Muscle layer of duodenum (tissue), 2 donors: Measurements from ENCODE around the gene ST3GAL4.
"Not testable (repeated sequence)": the region's sequence is repeated elsewhere in the genome, so short reads cannot be mapped to it uniquely, and the experiment has no call there.

ENCODE experiments used
- H3K27ac ChIP-seq: one replicate; pipeline ENCODE4 v1.7.0; 2013; ENCODE audit warnings: mild to moderate bottlenecking, low read length
- H3K27me3 ChIP-seq: one replicate; pipeline ENCODE4 v1.7.0; 2013; ENCODE audit warnings: low read depth, mild to moderate bottlenecking, control low read depth, low read length
- H3K36me3 ChIP-seq, 2 donors: one replicate each; pipeline ENCODE4 v1.7.0; 2013; ENCODE audit warnings: low read length in 2 of 2, control low read depth in 1 of 2, mild to moderate bottlenecking in 1 of 2; ENCODE audit not compliant: insufficient read depth in 2 of 2, control insufficient read depth in 1 of 2
- H3K4me1 ChIP-seq, 2 donors: one replicate each; pipeline ENCODE4 v1.7.0; 2013; ENCODE audit warnings: low read length in 2 of 2, mild to moderate bottlenecking in 2 of 2, control low read depth in 1 of 2, moderate library complexity in 1 of 2; ENCODE audit not compliant: insufficient read depth in 2 of 2, control insufficient read depth in 1 of 2
- H3K4me3 ChIP-seq, 2 donors: one replicate each; pipeline ENCODE4 v1.7.0; 2013; ENCODE audit warnings: low read length in 2 of 2, low read depth in 1 of 2, mild to moderate bottlenecking in 1 of 2
- H3K9me3 ChIP-seq, 2 donors: one replicate each; pipeline ENCODE4 v1.7.0; 2013; ENCODE audit warnings: low read length in 2 of 2, control low read depth in 1 of 2, mild to moderate bottlenecking in 1 of 2; ENCODE audit not compliant: control insufficient read depth in 1 of 2
- donor health status: healthy.

Gene ST3GAL4

GRCh38 chr11:126383339-126384335, 28.2 kb downstream of the ST3GAL4 start:
- no peak overlapping the region for H3K4me3 ChIP-seq
- H3K27ac ChIP-seq: no peak overlapping the region
- no peaks in the 10 kb centered on the region for H3K9me3 ChIP-seq
- H3K36me3 ChIP-seq: no peaks in the 10 kb centered on the region
- no peaks in the 10 kb centered on the region for H3K27me3 ChIP-seq
- peaks cover 0 to 11% of the 10 kb centered on the region in 2 donors for H3K4me1 ChIP-seq

- no peaks in the 10 kb centered on the region for H3K36me3 ChIP-seq
- no peaks in the 10 kb centered on the region for H3K27me3 ChIP-seq
- peaks cover 0 to 7% of the 10 kb centered on the region in 2 donors for H3K4me1 ChIP-seq
- H3K9me3 ChIP-seq: no peaks in the 10 kb centered on the region
- no peak overlapping the region for H3K4me3 ChIP-seq
- H3K27ac ChIP-seq: no peak overlapping the region
Measured at GRCh38 chr11:126384449-126385070, 29.1 kb downstream of the ST3GAL4 start.

GRCh38 chr11:126385991-126386728, 30.7 kb downstream of the ST3GAL4 start:
- no peaks in the 10 kb centered on the region for H3K9me3 ChIP-seq
- peaks cover 2 to 17% of the 10 kb centered on the region in 2 donors for H3K4me1 ChIP-seq
- H3K36me3 ChIP-seq: no peaks in the 10 kb centered on the region
- no peak overlapping the region for H3K4me3 ChIP-seq
- H3K27me3 ChIP-seq: no peaks in the 10 kb centered on the region
- no peak overlapping the region for H3K27ac ChIP-seq

- not testable (repeated sequence) for H3K27ac ChIP-seq, H3K9me3 ChIP-seq, H3K36me3 ChIP-seq, H3K4me3 ChIP-seq, H3K27me3 ChIP-seq
- H3K4me1 ChIP-seq: peaks cover 7 to 17% of the 10 kb centered on the region in 2 donors
Measured at GRCh38 chr11:126386729-126387071, 31.2 kb downstream of the ST3GAL4 start.

- Histone ChIP-seq H3K4me1 (peaks cover 17 to 27% of the 10 kb centered on the region in 2 donors), H3K4me3 (no peak overlapping the region), H3K36me3 (no peaks in the 10 kb centered on the region), H3K27ac (no peak overlapping the region), H3K27me3 (no peaks in the 10 kb centered on the region), H3K9me3 (no peaks in the 10 kb centered on the region)
Measured at GRCh38 chr11:126387857-126388256, 32.4 kb downstream of the ST3GAL4 start.

- no peaks in the 10 kb centered on the region for H3K36me3 ChIP-seq
- H3K27ac ChIP-seq: no peak overlapping the region
- H3K9me3 ChIP-seq: no peaks in the 10 kb centered on the region
- no peak overlapping the region for H3K4me3 ChIP-seq
- H3K4me1 ChIP-seq: peaks cover 17 to 41% of the 10 kb centered on the region in 2 donors
- no peaks in the 10 kb centered on the region for H3K27me3 ChIP-seq
Measured at GRCh38 chr11:126390272-126390867, 34.9 kb downstream of the ST3GAL4 start.

GRCh38 chr11:126391286-126391954, 35.9 kb downstream of the ST3GAL4 start:
- H3K4me1 ChIP-seq: peaks cover 17 to 41% of the 10 kb centered on the region in 2 donors
- H3K27ac ChIP-seq: peak overlapping the region; percentile 45
- no peaks in the 10 kb centered on the region for H3K36me3 ChIP-seq
- H3K9me3 ChIP-seq: no peaks in the 10 kb centered on the region
- no peaks in the 10 kb centered on the region for H3K27me3 ChIP-seq
- no peak overlapping the region for H3K4me3 ChIP-seq

GRCh38 chr11:126391970-126392632, 36.6 kb downstream of the ST3GAL4 start:
- Histone ChIP-seq H3K36me3 (no peaks in the 10 kb centered on the region), H3K4me3 (no peak overlapping the region), H3K4me1 (peaks cover 17 to 41% of the 10 kb centered on the region in 2 donors), H3K27me3 (no peaks in the 10 kb centered on the region), H3K9me3 (no peaks in the 10 kb centered on the region), H3K27ac (no peak overlapping the region)

GRCh38 chr11:126392633-126393013, 37.1 kb downstream of the ST3GAL4 start:
- Histone ChIP-seq H3K4me3 (no peak overlapping the region), H3K9me3 (no peaks in the 10 kb centered on the region), H3K36me3 (no peaks in the 10 kb centered on the region), H3K27me3 (no peaks in the 10 kb centered on the region), H3K4me1 (peaks cover 17 to 39% of the 10 kb centered on the region in 2 donors), H3K27ac (no peak overlapping the region)

- peaks cover 17 to 34% of the 10 kb centered on the region in 2 donors for H3K4me1 ChIP-seq
- H3K36me3 ChIP-seq: no peaks in the 10 kb centered on the region
- H3K27ac ChIP-seq: no peak overlapping the region
- H3K4me3 ChIP-seq: no peak overlapping the region
- H3K9me3 ChIP-seq: no peaks in the 10 kb centered on the region
- no peaks in the 10 kb centered on the region for H3K27me3 ChIP-seq
Measured at GRCh38 chr11:126393143-126393542, 37.7 kb downstream of the ST3GAL4 start.
